ENCODE data around the gene UBE2U.
"Not testable (repeated sequence)": the region's sequence is repeated elsewhere in the genome, so short reads cannot be mapped to it uniquely, and the experiment has no call there.

Gene UBE2U

DNA sequence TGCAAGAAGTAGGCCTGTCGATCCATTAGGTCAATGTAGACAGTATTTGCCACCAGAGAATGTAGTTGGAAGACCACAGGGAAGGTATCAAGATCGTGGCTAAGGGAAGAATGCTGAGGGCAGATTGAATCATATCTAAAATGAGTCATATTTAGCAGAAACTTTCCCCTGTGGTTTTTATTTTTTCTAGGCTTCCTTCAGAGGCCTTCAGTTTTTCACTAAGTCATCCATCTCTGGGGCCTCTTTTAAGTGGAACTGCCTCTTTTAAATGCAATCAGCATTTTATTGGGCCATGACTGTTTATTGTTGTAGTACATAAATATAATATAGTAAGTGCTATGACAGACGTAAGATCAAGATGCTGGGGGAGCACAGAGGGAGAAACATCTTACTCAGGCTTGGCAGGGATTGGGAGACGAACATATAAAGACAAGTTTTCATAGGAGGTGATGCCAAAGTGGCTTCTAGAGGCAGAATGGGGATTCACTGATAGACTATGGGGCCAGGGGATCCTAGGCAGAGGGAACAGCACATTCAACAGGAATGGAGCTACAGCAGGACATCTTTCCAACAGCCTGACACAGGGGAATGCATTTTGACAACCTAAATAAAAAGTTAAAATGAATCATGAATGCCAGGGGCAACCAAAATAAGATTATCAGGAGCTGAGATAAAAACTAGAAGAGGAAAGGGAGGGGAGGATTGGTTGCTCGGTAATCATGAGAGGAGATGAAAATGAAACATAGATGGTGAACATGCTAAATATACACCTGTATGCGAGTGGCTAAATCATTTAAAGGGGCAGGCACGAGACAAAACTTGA is 20.1 kb downstream of the UBE2U start:
- Histone ChIP-seq H3K27me3 (ENCODE audit: low read depth, low read length) (no peaks in the 10 kb centered on the region), H3K36me3 (ENCODE audit: control insufficient read depth in 1 of 2, insufficient read depth in 2 of 2, low read length in 2 of 2) (no peaks in the 10 kb centered on the region), H3K9me3 (ENCODE audit: control insufficient read depth in 1 of 2, low read length in 2 of 2) (no peaks in the 10 kb centered on the region), H3K4me3 (ENCODE audit: low read depth in 1 of 2, low read length in 2 of 2) (no peak overlapping the region), H3K27ac (ENCODE audit: low read length) (no peak overlapping the region), H3K4me1 (ENCODE audit: control insufficient read depth in 1 of 2, insufficient read depth in 2 of 2, low read length in 2 of 2) (no peaks in the 10 kb centered on the region)

DNA sequence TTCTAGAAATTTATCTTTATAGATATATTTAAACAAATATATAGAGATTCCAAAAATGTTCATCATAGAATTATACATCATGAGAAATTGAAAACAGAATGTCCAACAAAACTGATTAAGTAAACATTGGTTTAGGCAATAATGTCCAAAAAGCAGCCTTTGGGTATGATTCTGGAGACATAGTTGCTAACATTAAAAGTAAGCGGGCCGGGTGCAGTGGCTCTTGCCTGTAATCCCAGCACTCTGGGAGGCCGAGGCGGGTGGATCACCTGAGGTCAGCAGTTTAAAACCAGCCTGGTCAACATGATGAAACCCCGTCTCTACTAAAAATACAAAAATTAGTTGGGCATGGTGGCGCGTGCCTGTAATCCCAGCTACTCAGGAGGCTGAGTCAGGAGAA is 20.8 kb downstream of the UBE2U start:
- H3K4me1 ChIP-seq (ENCODE audit: control insufficient read depth in 1 of 2, insufficient read depth in 2 of 2, low read length in 2 of 2); H3K36me3 ChIP-seq (ENCODE audit: control insufficient read depth in 1 of 2, insufficient read depth in 2 of 2, low read length in 2 of 2); H3K27me3 ChIP-seq (ENCODE audit: low read depth, low read length); H3K9me3 ChIP-seq (ENCODE audit: control insufficient read depth in 1 of 2, low read length in 2 of 2); H3K27ac ChIP-seq (ENCODE audit: low read length); H3K4me3 ChIP-seq (ENCODE audit: low read depth in 1 of 2, low read length in 2 of 2): not testable (repeated sequence)

DNA sequence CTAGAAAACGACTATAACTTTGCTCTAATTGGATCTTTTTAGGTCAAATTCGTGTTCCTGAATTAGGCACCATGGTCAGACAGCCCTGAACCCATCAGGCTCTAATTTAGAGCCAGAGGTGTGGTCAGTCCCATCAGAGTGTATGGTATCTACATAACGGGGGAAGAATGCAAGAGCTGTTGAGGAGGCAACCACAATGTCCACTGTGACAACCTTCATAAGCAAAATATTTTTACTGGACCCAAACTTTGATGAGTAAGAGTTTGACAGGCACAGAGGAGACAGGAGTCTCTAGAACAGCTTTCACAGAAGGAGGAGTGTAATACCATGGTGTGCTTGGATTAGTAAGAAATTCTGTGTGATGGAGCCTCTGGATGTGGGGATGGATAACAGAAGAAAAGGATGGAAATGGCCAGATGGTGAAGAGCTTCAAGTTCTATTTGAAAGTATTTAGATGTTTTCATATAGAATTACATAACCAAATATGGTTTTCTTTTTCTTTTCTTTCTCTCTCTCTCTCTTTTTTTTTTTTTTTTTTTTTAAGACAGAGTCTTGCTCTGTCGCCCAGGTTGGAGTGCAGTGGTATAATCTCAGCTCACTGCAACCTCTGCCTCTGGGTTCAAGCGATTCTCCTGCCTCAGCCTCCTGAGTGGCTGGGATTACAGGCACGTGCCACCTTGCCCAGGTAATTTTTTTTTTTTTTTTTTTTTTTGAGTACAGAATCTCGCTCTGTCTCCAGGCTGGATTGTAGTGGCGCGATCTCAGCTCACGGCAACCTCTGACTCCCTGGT is 24.9 kb downstream of the UBE2U start:
- no peaks in the 10 kb centered on the region for H3K27me3 ChIP-seq (ENCODE audit: low read depth, low read length)
- no peaks in the 10 kb centered on the region for H3K36me3 ChIP-seq (ENCODE audit: control insufficient read depth in 1 of 2, insufficient read depth in 2 of 2, low read length in 2 of 2)
- H3K27ac ChIP-seq (ENCODE audit: low read length): no peak overlapping the region
- H3K4me3 ChIP-seq (ENCODE audit: low read depth in 1 of 2, low read length in 2 of 2): no peak overlapping the region
- no peaks in the 10 kb centered on the region for H3K9me3 ChIP-seq (ENCODE audit: control insufficient read depth in 1 of 2, low read length in 2 of 2)
- peaks cover 0 to 7% of the 10 kb centered on the region in 2 donors for H3K4me1 ChIP-seq (ENCODE audit: control insufficient read depth in 1 of 2, insufficient read depth in 2 of 2, low read length in 2 of 2)

DNA sequence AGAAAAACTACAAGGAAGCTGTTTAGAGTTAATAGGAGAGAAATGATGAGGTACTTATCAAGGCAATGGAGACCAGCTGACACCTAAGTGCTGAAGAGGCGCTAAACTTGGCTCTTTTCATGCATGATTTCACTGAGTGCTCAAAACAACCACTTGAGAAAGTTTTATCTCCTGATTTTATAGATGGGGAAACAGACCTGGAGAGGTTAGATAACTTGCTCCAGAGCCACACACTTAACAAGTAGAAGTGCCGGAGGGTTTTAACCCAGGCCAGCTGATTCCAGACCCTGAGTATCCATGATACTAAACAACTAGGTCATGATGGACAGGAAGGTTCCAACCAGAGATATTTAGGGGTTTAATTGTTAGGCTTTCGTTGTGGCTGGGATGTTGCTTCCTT is 25.9 kb downstream of the UBE2U start:
- Histone ChIP-seq H3K27me3 (ENCODE audit: low read depth, low read length) (no peaks in the 10 kb centered on the region), H3K4me1 (ENCODE audit: control insufficient read depth in 1 of 2, insufficient read depth in 2 of 2, low read length in 2 of 2) (peaks cover 0 to 7% of the 10 kb centered on the region in 2 donors), H3K36me3 (ENCODE audit: control insufficient read depth in 1 of 2, insufficient read depth in 2 of 2, low read length in 2 of 2) (no peaks in the 10 kb centered on the region), H3K27ac (ENCODE audit: low read length) (no peak overlapping the region), H3K4me3 (ENCODE audit: low read depth in 1 of 2, low read length in 2 of 2) (no peak overlapping the region), H3K9me3 (ENCODE audit: control insufficient read depth in 1 of 2, low read length in 2 of 2) (no peaks in the 10 kb centered on the region)

DNA sequence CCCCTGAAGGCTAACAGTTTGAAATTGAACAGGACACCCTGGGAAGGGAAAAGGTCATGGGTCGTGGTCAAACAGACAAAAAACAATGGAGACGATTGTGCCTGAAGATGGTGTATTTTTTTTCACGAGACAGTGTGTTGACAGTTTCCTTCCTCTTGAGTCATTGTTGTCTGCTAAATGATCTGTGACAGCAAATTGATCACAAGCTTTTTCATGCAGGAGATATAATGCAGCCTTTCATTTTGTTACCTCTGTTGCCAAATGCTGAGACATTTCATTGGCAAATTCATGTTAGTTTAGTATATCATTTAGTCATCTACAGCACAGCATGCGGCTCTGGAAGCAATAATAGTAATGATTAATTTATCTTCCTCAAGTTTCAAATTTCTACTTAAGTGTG is 27.7 kb downstream of the UBE2U start:
- Histone ChIP-seq H3K36me3 (ENCODE audit: control insufficient read depth in 1 of 2, insufficient read depth in 2 of 2, low read length in 2 of 2) (no peaks in the 10 kb centered on the region), H3K4me1 (ENCODE audit: control insufficient read depth in 1 of 2, insufficient read depth in 2 of 2, low read length in 2 of 2) (peaks cover 5 to 7% of the 10 kb centered on the region in 2 donors), H3K9me3 (ENCODE audit: control insufficient read depth in 1 of 2, low read length in 2 of 2) (no peaks in the 10 kb centered on the region), H3K4me3 (ENCODE audit: low read depth in 1 of 2, low read length in 2 of 2) (no peak overlapping the region), H3K27me3 (ENCODE audit: low read depth, low read length) (no peaks in the 10 kb centered on the region), H3K27ac (ENCODE audit: low read length) (no peak overlapping the region)

DNA sequence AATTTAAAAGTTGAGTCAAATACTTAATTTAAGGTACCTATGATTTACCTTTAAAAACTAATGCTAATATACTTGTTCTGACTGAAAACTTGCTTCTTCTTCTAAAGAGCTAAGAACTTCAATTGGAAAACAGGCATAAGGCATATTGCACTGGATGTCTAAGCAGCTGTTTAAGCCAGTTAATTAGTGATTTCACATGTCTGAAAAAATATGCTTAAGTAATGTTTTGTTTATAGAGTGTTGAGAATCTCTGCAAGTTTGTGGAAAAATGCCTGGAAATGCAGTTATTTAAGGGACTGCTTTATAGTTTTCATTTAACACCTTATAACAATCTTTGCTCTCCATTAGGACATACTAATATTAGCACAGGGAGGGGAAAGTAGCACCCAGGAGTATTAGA is 28.2 kb downstream of the UBE2U start:
- Histone ChIP-seq H3K27ac (ENCODE audit: low read length) (no peak overlapping the region), H3K27me3 (ENCODE audit: low read depth, low read length) (no peaks in the 10 kb centered on the region), H3K9me3 (ENCODE audit: control insufficient read depth in 1 of 2, low read length in 2 of 2) (no peaks in the 10 kb centered on the region), H3K4me1 (ENCODE audit: control insufficient read depth in 1 of 2, insufficient read depth in 2 of 2, low read length in 2 of 2) (peaks cover 5 to 7% of the 10 kb centered on the region in 2 donors), H3K36me3 (ENCODE audit: control insufficient read depth in 1 of 2, insufficient read depth in 2 of 2, low read length in 2 of 2) (no peaks in the 10 kb centered on the region), H3K4me3 (ENCODE audit: low read depth in 1 of 2, low read length in 2 of 2) (no peak overlapping the region)

DNA sequence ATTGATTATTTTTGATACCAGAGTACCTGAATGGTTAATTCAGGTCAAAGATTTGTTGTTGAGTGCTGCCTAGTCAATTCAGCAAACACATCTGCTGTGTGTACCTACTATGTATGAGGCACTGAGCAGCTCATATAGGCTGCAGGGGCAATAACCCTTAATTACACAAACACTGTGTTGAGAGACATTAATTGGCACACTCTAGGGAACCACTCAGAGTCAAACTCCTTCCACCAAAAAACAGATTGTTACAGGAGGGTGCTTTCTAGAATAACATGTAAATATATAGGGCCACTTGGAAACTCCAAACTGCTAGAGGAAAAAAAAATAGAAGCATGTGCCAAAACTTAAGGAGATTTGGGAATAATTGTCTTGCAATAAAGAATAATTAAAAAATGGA is 31.3 kb downstream of the UBE2U start:
- Histone ChIP-seq H3K27ac (ENCODE audit: low read length) (no peak overlapping the region), H3K4me1 (ENCODE audit: control insufficient read depth in 1 of 2, insufficient read depth in 2 of 2, low read length in 2 of 2) (peaks cover 5 to 7% of the 10 kb centered on the region in 2 donors), H3K36me3 (ENCODE audit: control insufficient read depth in 1 of 2, insufficient read depth in 2 of 2, low read length in 2 of 2) (no peaks in the 10 kb centered on the region), H3K4me3 (ENCODE audit: low read depth in 1 of 2, low read length in 2 of 2) (no peak overlapping the region), H3K9me3 (ENCODE audit: control insufficient read depth in 1 of 2, low read length in 2 of 2) (no peaks in the 10 kb centered on the region), H3K27me3 (ENCODE audit: low read depth, low read length) (no peaks in the 10 kb centered on the region)

DNA sequence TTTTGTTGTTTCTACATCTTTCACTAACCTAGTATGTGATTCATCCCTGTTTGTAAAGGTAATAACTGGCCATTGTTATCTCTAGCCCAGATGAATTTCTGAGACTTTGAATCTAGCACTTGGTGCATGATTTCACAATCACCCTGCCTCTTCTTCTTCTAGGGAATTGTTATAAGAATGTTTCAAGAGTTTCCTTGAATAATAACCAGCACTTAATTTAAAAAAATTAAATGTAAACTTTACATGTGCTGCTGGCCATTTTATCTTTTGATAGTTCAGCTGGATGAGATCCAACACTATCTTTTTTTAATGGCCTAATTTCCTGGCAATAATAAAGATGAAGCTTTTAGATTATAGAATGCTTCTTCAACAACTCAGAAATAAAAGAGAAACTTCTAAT is 31.8 kb downstream of the UBE2U start:
- Histone ChIP-seq H3K27ac (ENCODE audit: low read length) (no peak overlapping the region), H3K36me3 (ENCODE audit: control insufficient read depth in 1 of 2, insufficient read depth in 2 of 2, low read length in 2 of 2) (no peaks in the 10 kb centered on the region), H3K4me3 (ENCODE audit: low read depth in 1 of 2, low read length in 2 of 2) (no peak overlapping the region), H3K9me3 (ENCODE audit: control insufficient read depth in 1 of 2, low read length in 2 of 2) (no peaks in the 10 kb centered on the region), H3K27me3 (ENCODE audit: low read depth, low read length) (no peaks in the 10 kb centered on the region), H3K4me1 (ENCODE audit: control insufficient read depth in 1 of 2, insufficient read depth in 2 of 2, low read length in 2 of 2) (peaks cover 5 to 7% of the 10 kb centered on the region in 2 donors)

DNA sequence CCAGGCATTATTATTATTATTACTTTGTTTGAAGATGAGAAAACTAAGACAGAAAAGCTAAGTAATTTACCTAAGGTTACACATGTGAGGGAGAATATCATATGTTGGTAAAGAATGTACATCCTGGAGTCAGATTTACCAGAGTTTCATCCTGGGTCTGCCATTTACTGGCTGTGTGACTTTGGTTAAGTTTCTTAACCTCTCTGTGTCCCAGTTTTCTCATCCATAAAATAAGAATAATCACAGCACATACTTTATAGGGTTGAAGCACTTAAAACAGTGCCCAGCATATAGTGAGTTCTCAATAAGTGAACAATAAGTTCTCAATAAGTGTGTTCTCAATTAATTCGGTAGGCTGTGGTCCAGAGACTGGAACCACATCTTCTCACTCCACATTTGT is 32.5 kb downstream of the UBE2U start:
- Histone ChIP-seq H3K27me3 (ENCODE audit: low read depth, low read length) (no peaks in the 10 kb centered on the region), H3K4me1 (ENCODE audit: control insufficient read depth in 1 of 2, insufficient read depth in 2 of 2, low read length in 2 of 2) (peaks cover 5 to 7% of the 10 kb centered on the region in 2 donors), H3K9me3 (ENCODE audit: control insufficient read depth in 1 of 2, low read length in 2 of 2) (no peaks in the 10 kb centered on the region), H3K36me3 (ENCODE audit: control insufficient read depth in 1 of 2, insufficient read depth in 2 of 2, low read length in 2 of 2) (no peaks in the 10 kb centered on the region), H3K4me3 (ENCODE audit: low read depth in 1 of 2, low read length in 2 of 2) (no peak overlapping the region), H3K27ac (ENCODE audit: low read length) (no peak overlapping the region)

DNA sequence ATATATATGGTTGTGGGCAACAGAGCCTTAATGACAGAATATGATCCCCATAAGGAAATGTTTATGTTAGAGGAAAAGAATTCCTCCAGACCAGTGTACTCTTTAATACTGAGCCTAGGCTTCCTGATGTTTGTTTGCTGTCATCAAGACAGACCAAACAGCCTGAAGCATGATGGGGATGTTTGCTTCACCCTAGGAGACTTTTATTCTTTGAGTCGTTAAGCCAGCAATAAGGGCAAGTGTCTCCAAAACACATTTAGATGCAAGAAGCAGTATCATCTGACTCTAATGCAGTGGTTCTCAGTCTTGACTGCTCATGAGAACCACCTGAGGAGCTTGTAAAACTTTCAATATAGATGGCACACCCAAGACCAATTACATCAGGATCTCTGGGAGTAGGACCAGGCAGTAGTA is 33.1 kb downstream of the UBE2U start:
- Histone ChIP-seq H3K27me3 (ENCODE audit: low read depth, low read length) (no peaks in the 10 kb centered on the region), H3K36me3 (ENCODE audit: control insufficient read depth in 1 of 2, insufficient read depth in 2 of 2, low read length in 2 of 2) (no peaks in the 10 kb centered on the region), H3K4me1 (ENCODE audit: control insufficient read depth in 1 of 2, insufficient read depth in 2 of 2, low read length in 2 of 2) (peaks cover 5 to 6% of the 10 kb centered on the region in 2 donors), H3K9me3 (ENCODE audit: control insufficient read depth in 1 of 2, low read length in 2 of 2) (no peaks in the 10 kb centered on the region), H3K27ac (ENCODE audit: low read length) (no peak overlapping the region), H3K4me3 (ENCODE audit: low read depth in 1 of 2, low read length in 2 of 2) (no peak overlapping the region)

DNA sequence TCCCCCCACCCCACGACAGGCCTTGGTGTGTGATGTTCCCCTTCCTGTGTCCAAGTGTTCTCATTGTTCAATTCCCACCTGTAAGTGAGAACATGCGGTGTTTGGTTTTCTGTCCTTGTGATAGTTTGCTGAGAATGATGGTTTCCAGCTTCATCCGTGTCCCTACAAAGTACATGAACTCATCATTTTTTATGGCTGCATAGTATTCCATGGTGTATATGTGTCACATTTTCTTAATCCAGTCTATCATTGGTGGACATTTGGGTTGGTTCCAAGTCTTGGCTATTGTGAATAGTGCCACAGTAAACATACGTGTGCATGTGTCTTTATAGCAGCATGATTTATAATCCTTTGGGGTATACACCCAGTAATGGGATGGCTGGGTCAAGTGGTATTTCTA is 36.1 kb downstream of the UBE2U start:
- H3K4me3 ChIP-seq (ENCODE audit: low read depth in 1 of 2, low read length in 2 of 2); H3K27me3 ChIP-seq (ENCODE audit: low read depth, low read length); H3K36me3 ChIP-seq (ENCODE audit: control insufficient read depth in 1 of 2, insufficient read depth in 2 of 2, low read length in 2 of 2); H3K27ac ChIP-seq (ENCODE audit: low read length); H3K9me3 ChIP-seq (ENCODE audit: control insufficient read depth in 1 of 2, low read length in 2 of 2); H3K4me1 ChIP-seq (ENCODE audit: control insufficient read depth in 1 of 2, insufficient read depth in 2 of 2, low read length in 2 of 2): not testable (repeated sequence)

All from muscle layer of duodenum (tissue), 2 donors.